WTC11 (cell line): ENCODE results near the gene SLC19A2.

ENCODE experiments used
- AFF4 ChIP-seq: sonication (generic); formaldehyde crosslinking; IDR thresholded peaks from 2 replicates; pipeline ENCODE4 v1.8.1; 2023; ENCODE audit warnings: mild to moderate bottlenecking, missing genetic modification reagents, borderline replicate concordance
- ARID4B ChIP-seq: sonication (generic); formaldehyde crosslinking; IDR thresholded peaks from 2 replicates; pipeline ENCODE4 v1.8.0; 2023; ENCODE audit warnings: missing genetic modification reagents, mild to moderate bottlenecking, borderline replicate concordance
- ATF2 ChIP-seq: sonication (generic); formaldehyde crosslinking; IDR thresholded peaks from 2 replicates; pipeline ENCODE4 v1.8.1; 2022; ENCODE audit warnings: low read depth, missing genetic modification reagents, borderline replicate concordance
- CREB1 ChIP-seq: sonication (generic); formaldehyde crosslinking; IDR thresholded peaks from 2 replicates; pipeline ENCODE4 v1.8.0; 2023; ENCODE audit warnings: mild to moderate bottlenecking, missing genetic modification reagents
- CTCF ChIP-seq: fragments of 200-600 bp; IDR thresholded peaks from 2 replicates; pipeline ENCODE4 v1.8.0; 2022; ENCODE audit warnings: antibody characterized with exemption
- E2F4 ChIP-seq: sonication (generic); formaldehyde crosslinking; IDR thresholded peaks from 2 replicates; pipeline ENCODE4 v1.8.1; 2022; ENCODE audit warnings: low read depth, mild to moderate bottlenecking, moderate library complexity, missing genetic modification reagents, borderline replicate concordance
- MAX ChIP-seq: sonication (generic); formaldehyde crosslinking; IDR thresholded peaks from 2 replicates; pipeline ENCODE4 v1.8.0; 2022; ENCODE audit warnings: mild to moderate bottlenecking, missing genetic modification reagents
- NFYB ChIP-seq: sonication (generic); formaldehyde crosslinking; conservative IDR thresholded peaks from 2 replicates; pipeline ENCODE4 v1.8.0; 2022; ENCODE audit warnings: low read depth, missing genetic modification reagents
- RELA ChIP-seq: sonication (generic); formaldehyde crosslinking; IDR thresholded peaks from 2 replicates; pipeline ENCODE4 v1.8.1; 2022; ENCODE audit warnings: missing genetic modification reagents, mild to moderate bottlenecking, borderline replicate concordance
- TCF7 ChIP-seq: sonication (generic); formaldehyde crosslinking; IDR thresholded peaks from 2 replicates; pipeline ENCODE4 v1.8.0; 2022; ENCODE audit warnings: mild to moderate bottlenecking, low read depth, missing genetic modification reagents, moderate library complexity
- TEAD4 ChIP-seq: sonication (generic); formaldehyde crosslinking; IDR thresholded peaks from 2 replicates; pipeline ENCODE4 v1.8.0; 2022; ENCODE audit warnings: mild to moderate bottlenecking, missing genetic modification reagents
- ZBTB43 ChIP-seq: sonication (generic); formaldehyde crosslinking; IDR thresholded peaks from 2 replicates; pipeline ENCODE4 v1.8.1; 2023; ENCODE audit warnings: mild to moderate bottlenecking, missing genetic modification reagents
- ZMAT4 ChIP-seq: fragments of 250-450 bp; sonication (Bioruptor Pico); IDR thresholded peaks from 2 replicates; pipeline ENCODE4 v1.9.0; 2021; ENCODE audit warnings: mild to moderate bottlenecking
- ZNF512 ChIP-seq: sonication (generic); formaldehyde crosslinking; IDR thresholded peaks from 2 replicates; pipeline ENCODE4 v1.8.1; 2022; ENCODE audit warnings: missing genetic modification reagents, borderline replicate concordance

- TF ChIP-seq CTCF (no peak), ATF2 (CRISPR knock-in tag) (no peak), ZMAT4 (no peak), ZNF512 (CRISPR knock-in tag) (no peak), MAX (CRISPR knock-in tag) (no peak), ZBTB43 (CRISPR knock-in tag) (no peak), CREB1 (no peak), TCF7 (CRISPR knock-in tag) (no peak), AFF4 (CRISPR knock-in tag) (no peak), RELA (CRISPR knock-in tag) (no peak), TEAD4 (CRISPR knock-in tag) (no peak), ARID4B (CRISPR knock-in tag) (no peak), E2F4 (CRISPR knock-in tag) (no peak), NFYB (CRISPR knock-in tag) (no peak)
Measured at GRCh38 chr1:169487561-169487960, 1.8 kb upstream of the SLC19A2 start.
